Ovary (tissue), 3 donors: ENCODE data around the gene CELF2.

ENCODE experiments used
- CTCF ChIP-seq, 3 donors: fragments of 450-650 bp in 2 of 3; fragments of 200-600 bp in 1 of 3; IDR thresholded peaks; one replicate each; pipeline versions ENCODE4 v1.5.1 to v1.8.0; 2016 to 2022; ENCODE audit warnings: antibody characterized with exemption in 3 of 3, mild to moderate bottlenecking in 1 of 3
- EP300 ChIP-seq: sonication (generic); formaldehyde crosslinking; IDR thresholded peaks from one replicate; pipeline ENCODE4 v1.6.1; 2017; ENCODE audit warnings: antibody characterized with exemption
- POLR2A ChIP-seq: fragments of 450-650 bp; IDR thresholded peaks from one replicate; pipeline ENCODE4 v1.6.1; 2017; ENCODE audit warnings: antibody characterized with exemption, mild to moderate bottlenecking, moderate library complexity
- donor health status: DM: no; HTN: no; CAD: no.

GRCh38 chr10:11050301-11051287 lies 32.9 kb downstream of the CELF2 start:
- TF ChIP-seq CTCF (IDR thresholded peaks at IDR 0.05) = no peak
- no peak for TF ChIP-seq POLR2A
- TF ChIP-seq EP300 = no peak
